ENCODE results near the gene NFAM1.

DNA sequence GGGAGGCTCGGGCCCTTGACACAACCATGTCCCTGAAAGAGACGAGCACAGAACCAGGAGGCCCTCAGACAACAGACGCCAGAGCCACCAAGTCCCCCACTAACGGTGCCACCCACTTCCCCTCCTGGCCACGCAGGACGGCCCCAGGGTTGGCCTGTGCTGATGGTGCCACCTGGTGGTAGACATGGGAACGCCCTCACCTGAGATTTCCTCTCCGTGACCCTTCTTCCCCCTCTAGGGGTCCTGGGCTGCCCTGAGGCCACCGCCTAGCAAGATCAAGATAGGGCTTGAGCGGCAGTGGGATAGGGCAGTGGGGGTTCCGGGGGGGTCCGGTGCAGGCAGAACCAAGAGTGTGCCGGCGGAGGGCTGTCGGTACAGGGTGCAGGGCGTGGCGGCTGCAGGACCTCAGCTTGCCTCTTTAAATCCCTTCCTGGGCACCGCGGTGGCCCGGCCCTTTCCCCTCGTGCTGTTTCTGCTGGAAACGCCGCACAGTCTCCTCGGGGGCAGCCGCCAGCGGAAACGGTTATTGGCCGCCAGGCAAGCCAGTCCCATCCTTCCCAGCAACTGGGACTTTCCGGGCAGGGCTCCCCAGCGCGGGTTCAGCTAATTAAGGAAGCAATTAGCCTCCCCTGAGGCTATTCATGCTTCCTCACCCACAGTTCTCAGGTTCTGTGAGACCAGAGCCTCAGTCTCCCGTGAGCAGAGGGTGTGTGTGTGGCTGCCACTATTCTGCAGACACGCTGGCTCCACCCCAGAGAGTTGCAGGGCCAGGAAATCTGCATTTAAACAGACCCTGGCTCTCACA lies 5.5 kb upstream of the NFAM1 start:
- TF ChIP-seq POLR2A (IDR thresholded peaks at IDR 0.05; ENCODE audit: low read length), result no peak
- TF ChIP-seq GATA1 (IDR thresholded peaks at IDR 0.05; ENCODE audit: low read depth, low read length), result no peak

All from erythroblast (primary cell).